Ecto neural progenitor cell (in vitro differentiated cells): ENCODE results near the gene PRKAB2.
"Not testable (repeated sequence)": the region's sequence is repeated elsewhere in the genome, so short reads cannot be mapped to it uniquely, and the experiment has no call there.

Source experiments
- DNase-seq: peaks from one replicate; pipeline ENCODE4 v3.0.0-alpha.2; 2018; ENCODE audit warnings: low spot score

The PRKAB2 gene

DNA sequence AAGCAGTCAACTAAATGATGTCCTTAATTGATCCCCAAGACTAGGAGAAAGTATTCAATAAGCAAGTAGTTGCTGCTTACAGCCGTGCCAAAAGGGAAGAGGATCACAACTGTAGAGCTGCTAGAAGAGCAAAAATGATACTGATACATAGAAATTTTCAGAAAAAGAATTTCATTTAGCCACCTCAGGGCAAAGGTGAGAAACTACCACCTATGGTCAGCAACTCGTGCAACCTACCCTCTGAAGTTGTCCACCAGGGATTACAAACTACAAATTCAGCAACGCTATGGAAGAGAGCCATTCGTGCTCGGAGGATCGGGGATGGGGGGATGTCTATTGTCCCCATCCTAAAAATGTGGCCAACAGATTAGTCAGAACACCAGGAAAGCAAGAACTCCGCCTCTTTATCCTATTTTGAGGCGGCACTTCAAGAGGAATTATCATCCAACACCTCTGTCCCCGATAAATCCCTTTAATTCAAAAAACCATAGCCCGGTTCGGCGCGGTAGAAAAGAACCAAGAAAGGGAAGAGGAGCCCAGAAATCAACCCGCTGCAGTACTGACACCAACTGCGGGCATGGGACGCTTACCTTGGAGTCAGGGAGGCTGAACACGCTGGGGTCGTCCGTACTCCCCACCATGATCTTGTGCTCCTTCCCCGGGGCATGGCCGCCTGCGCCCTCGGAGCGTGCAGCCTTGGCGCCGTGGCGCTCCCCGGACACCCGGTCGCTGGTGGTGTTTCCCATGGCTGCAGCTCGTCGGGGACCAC is 687 bp downstream of the PRKAB2 start:
- DNase-seq: peak; percentile 49

DNA sequence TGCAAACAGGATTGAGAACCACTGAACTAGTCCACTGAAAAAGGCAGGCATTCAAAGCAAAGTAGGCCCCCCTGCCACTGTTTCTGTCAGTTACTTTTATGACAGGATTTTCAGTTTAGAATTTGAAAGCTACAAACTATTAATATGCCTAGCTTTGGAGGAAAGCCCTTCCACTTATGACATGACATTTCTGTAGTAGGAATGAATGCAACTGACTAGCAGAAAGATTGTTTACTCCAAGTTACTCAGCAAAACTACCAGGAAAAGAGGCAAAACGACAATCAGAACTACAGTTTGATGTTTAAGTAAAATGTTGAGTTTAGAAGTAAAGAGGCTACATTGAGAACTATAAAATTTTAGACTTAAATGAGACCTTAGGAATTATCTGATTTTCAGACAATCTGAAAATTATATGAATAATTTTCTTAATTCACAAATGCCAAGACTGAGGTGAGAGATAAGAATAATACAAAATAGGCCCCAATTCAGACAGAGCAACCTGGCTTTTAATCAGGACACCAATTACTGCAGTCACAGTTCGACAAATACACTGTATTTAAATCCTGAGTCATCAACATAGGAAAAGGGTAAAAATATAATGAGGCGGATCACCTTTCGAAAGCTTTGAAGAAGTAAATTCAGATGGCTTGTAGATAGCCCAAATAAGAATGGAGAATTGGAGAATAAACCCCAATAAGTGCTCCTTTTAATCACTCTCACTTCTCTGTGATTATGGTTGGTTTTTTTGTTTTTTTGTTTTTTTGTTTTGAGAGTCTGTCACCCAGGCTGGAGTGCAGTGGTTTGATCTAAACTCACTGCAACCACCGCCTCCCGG is 2.2 kb downstream of the PRKAB2 start:
- DNase-seq: no peak

DNA sequence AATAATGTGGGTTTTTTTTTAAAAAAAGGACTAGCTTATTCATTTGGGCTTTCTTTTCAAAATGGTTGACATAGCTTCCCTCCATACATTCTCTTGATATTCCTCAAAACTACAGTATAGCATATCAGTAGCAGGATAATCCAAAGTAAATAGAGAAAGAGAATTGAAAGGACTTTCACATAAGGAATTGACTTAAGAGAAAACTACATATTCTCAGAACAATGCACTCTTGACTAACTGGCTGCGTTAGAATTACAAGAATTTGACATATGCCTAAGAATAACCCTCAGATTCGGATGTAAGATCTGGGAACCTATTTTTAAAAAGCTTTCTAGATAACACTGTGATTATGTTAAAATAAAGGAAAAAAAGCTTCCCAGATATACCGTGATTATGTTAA is 3.1 kb downstream of the PRKAB2 start:
- no peak for DNase-seq

DNA sequence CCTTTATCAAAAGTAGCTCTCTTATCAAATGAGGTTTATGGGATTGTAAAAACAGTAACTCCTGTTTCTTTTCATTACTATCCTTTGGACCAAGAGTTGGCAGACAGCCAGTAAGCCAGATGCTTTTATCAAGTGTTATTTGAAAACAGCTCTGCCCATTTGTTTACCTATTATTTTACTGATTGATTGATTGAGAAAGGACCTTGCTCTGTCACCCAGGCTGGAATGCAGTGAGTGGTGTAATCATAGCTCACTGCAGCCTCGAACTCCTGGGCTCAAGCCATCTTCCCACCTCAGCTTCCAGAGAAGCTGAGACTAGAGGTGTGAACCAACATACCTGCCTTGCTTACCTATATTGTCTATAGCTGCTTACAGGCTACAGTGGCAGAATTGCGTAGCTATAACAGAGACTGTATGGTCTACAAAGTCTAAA is 3.6 kb downstream of the PRKAB2 start:
- DNase-seq: no peak

- no peak for DNase-seq
These were observed 4.9 kb downstream of the PRKAB2 start for GRCh38 chr1:147167365-147167764.

GRCh38 chr1:147163019-147163418 is 9.3 kb downstream of the PRKAB2 start:
- no peak for DNase-seq

DNA sequence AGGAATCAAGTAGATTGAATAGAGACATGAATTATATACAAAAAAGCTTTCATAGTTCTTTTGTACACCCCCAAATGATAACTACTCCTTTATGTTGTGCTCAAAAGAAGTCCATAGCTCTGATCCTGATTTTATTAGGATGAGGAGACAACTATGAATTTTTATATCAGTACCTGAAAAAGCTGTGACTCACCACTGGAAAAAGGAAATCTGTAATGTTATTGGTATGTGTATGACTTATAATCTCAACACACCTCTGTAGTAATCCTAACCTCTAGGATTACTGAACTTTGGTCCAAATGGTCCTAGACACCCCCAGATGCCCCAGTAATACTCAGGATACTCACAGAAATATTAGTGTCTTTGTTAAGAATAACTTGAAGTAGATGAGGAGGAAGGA is 10.2 kb downstream of the PRKAB2 start:
- DNase-seq: no peak

DNA sequence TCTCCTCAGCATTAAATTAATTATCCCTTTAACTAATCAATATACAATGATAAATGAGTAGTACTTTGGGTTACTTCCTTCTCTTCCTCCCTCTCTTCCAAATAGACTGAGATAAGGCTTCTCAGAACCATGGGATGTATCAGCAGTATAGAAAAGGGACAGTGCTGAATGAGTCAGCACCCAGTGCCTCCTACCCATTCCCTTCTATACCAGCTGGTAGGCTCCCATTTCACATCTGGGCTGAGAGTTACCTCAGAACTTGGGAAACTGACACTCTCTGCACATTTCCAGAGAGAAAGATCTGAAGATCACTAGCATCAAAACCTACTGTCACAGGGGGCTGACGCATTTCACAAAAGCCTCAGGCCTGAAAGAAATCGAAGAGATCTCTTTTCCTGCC is 15.2 kb downstream of the PRKAB2 start:
- not testable (repeated sequence) for DNase-seq

DNA sequence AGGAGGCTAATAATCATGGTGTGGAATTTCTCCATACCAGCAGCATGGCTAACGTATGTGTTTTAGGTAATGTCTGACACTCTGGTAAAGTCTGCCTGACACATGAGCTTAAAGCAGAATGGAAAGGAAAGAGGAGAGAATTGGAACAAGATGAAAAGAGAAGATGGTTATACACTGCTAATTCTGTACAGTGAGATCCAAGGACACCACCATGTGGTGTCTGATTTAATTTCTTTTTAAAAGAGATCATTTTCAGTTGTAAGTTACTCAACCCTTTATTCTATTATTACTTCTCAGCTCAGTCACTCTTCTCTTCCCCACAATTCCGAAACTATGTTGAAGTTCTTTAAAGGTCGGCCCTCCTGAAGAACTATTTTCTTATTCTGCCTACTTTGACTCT is 15.6 kb downstream of the PRKAB2 start:
- no peak for DNase-seq

DNA sequence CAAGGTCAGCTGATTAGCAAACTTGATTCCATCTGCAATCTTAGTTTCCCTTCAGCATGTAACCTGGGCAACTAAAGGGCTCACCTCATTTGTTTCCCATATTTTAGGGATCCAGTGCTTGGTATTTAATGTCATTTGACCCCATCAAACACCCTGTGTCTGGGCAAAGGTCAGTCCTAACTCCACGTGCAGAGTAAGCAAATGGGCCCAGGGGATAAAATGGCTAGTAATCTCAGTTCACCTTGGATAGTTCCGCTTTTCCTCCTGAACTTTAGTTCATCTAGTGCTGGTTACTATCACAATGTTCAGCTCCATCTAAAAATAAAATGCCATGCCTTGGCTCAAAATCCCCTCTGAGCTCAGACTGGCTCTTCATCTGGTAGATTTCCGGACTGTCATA is 19.5 kb downstream of the PRKAB2 start:
- no peak for DNase-seq

- DNase-seq: no peak
These were observed 21.0 kb downstream of the PRKAB2 start for GRCh38 chr1:147151244-147151643.

- DNase-seq: no peak
These were observed 29.4 kb downstream of the PRKAB2 start for GRCh38 chr1:147142886-147143285.

DNA sequence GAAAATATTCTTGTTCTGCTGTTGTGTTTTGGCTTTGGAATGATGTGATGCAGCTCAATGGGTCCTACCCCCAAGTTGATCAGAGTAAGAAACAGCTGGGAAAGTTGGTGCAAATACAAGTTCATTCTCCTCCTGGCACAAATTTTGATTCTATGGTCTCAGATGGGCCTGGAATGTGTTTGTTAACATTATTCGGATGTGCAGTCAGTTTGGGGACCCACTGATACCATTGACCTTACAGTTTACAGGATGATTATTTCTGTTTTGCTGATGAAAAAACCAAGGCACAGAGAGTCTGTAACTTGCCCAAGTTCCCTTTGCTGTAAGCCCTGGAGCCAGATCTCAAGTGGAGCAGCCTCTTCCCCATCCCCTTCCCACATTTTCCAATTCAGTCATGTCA is 41.5 kb downstream of the PRKAB2 start:
- DNase-seq: not testable (repeated sequence)

- no peak for DNase-seq
These were observed 43.0 kb downstream of the PRKAB2 start for GRCh38 chr1:147129116-147129873.

- DNase-seq: no peak
These were observed 48.0 kb downstream of the PRKAB2 start for GRCh38 chr1:147124266-147124665.

DNA sequence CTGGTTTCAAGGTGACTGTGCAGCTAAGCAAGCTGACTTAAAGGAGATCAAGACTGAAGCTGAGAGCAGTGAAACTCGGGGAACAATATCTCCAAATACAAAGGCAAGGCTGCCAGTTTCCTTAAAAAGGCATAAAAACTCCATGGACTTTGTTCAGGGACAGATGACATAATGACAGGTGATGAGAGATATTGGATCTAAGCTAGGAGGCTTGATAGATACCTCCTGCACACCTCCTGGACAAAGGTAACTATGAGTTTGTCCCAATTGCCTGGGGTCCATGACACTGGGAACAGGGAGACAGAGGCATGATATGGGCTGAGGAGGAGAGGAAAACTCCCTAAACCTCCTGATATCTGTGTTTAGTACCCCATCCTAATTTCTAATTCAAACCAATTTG is 55.2 kb downstream of the PRKAB2 start:
- DNase-seq: no peak

DNA sequence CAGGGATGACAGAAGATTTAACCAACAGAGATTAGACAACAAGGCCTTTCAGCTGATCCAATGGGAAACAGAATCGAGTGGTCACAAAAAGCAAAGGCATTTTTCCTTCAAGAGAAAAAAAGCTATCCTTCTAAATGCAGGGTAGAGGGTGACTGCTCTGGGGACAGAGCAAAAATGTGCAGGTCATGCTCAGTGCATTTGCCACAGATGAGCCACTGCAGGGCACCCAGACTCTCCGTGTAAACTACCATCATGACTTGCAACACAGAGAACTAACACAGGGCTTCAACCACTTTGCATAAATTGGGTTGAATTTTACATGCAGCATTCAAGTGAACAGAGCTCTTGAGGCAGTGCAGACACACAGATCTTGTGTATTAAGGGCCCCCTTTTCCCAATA is 56.8 kb downstream of the PRKAB2 start:
- no peak for DNase-seq

DNA sequence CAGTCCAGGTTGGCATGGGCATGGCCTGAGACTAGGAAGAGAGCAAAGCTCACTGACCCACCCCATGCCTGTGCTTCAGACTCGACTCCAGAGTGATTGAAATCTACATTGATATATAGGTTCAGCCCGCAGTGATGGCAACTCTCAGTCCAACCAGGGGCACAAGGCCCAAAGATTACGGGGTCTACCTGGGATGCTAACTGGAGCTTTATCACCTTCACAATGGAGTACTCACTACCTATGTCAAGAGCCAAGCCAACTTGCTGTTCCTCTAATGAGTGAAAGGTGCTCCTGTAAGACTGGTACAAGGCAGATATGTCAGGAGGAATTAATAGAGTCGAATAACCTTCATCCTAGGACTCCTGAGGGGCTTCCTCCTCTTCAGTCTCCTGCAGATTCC is 57.2 kb downstream of the PRKAB2 start:
- DNase-seq: not testable (repeated sequence)

GRCh38 chr1:147114353-147114752 is 57.9 kb downstream of the PRKAB2 start:
- DNase-seq: not testable (repeated sequence)

DNA sequence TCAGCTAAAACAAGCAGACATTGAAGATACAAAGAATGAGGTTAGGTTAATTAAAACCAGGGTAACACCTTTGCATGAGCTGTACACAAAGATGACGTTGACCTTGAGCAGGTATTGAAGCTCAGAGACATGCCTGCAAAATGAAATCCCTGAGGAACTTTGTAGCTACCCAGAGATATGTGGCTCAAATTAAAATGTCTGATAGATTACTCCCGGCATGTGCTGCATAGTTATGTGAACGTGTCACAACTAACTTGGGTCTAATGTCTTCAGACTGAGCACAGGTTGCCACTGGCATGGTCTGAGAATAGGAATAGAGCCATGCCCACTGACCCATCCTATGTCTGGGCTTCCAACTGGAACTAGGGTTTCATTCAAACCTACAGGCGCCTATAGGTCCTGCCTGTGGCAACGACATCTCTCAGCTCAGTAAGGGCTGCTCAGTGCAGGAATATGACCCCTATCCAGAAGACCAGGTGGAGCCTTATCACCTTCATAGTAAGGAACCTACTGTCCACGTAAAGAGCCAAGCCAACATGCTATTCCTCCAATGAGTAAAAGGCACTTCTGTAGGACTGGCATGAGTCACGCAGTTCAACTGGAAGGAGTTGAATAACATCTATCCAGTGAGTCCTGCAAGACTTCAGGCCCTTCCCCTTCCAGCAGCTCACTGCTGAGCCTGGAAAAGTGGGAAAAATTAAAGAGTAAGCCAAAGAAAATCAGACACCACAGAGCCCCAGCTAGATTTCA is 60.7 kb downstream of the PRKAB2 start:
- DNase-seq: no peak

DNA sequence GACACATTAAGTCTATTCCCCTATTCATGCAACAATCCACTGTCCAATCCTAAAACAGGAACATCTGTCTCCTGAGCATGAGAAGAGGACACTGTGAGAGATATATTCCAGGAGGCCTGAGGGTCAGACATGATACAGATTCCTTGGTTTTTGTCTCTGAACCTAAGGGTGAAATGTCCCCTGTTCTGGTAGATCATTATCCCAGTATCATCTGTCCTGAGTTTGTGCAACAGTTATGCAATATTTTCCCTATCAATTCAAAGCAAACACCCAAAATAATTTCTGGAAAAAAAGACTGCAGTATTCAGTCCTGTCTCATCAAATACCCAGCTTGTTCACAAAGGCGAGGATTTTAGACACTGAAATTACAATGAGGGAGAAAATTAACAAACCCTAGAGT is 61.4 kb downstream of the PRKAB2 start:
- DNase-seq: no peak

DNA sequence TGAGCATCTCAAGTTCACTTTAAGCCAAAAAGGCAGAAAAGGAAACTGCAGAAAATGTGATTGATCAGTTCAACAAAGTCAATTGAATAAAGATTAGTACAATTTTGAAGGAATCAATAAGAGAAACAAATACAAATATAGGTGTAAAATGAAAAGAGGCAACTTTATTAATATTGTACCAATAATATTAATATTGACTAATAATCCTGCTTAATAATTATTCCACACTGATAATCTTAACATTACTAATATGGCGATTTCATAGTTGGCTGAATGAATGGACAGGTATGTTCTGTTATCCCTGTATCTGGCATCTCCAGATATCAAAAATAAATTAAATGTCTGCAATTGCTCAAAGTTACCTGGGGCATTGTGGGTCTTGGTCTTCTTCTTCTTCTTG is 61.8 kb downstream of the PRKAB2 start:
- DNase-seq: no peak
